Skin epidermis (tissue), 12 donors: ENCODE data around the gene SDF2L1.
"Not testable (repeated sequence)": the region's sequence is repeated elsewhere in the genome, so short reads cannot be mapped to it uniquely, and the experiment has no call there.

Experiments
- H3K27ac ChIP-seq, 21 experiments: fragments of 200-600 bp; sonication (generic) in 11 of 21; one replicate each; pipeline ENCODE4 v1.5.0; 2020; ENCODE audit warnings: mild to moderate bottlenecking in 3 of 21, inconsistent platforms in 2 of 21, moderate library complexity in 2 of 21
- H3K4me3 ChIP-seq, 7 experiments: fragments of 200-600 bp; sonication (generic) in 2 of 7; one replicate each; pipeline ENCODE4 v1.5.0; 2020; ENCODE audit warnings: inconsistent platforms in 2 of 7, mild to moderate bottlenecking in 2 of 7, moderate library complexity in 1 of 7

SDF2L1 gene

GRCh38 chr22:21682385-21683175 is 40.5 kb downstream of the SDF2L1 start:
- no peak overlapping the region for H3K27ac ChIP-seq

GRCh38 chr22:21683401-21683811 is 41.3 kb downstream of the SDF2L1 start:
- Histone ChIP-seq H3K4me3 (no peak overlapping the region), H3K27ac (no peak overlapping the region)

More at GRCh38 chr22:21682385-21683175, 40.5 kb downstream of the SDF2L1 start:
- H3K4me3 ChIP-seq = no peak overlapping the region

- Histone ChIP-seq H3K4me3 (no peak overlapping the region), H3K27ac (no peak overlapping the region)
Observed at GRCh38 chr22:21684492-21685163, 42.5 kb downstream of the SDF2L1 start.

GRCh38 chr22:21685164-21685513 is 43.0 kb downstream of the SDF2L1 start:
- Histone ChIP-seq H3K4me3 (no peak overlapping the region), H3K27ac (no peak overlapping the region)

- Histone ChIP-seq H3K4me3 (no peak overlapping the region), H3K27ac (no peak overlapping the region)
Observed at GRCh38 chr22:21686193-21686608, 44.1 kb downstream of the SDF2L1 start.

GRCh38 chr22:21686634-21687393 is 44.7 kb downstream of the SDF2L1 start:
- Histone ChIP-seq H3K27ac (no peak overlapping the region), H3K4me3 (no peak overlapping the region)

GRCh38 chr22:21687685-21688259 is 45.7 kb downstream of the SDF2L1 start:
- H3K27ac ChIP-seq = no peak overlapping the region
- H3K4me3 ChIP-seq = no peak overlapping the region

GRCh38 chr22:21688341-21688705 is 46.2 kb downstream of the SDF2L1 start:
- no peak overlapping the region for H3K27ac ChIP-seq
- H3K4me3 ChIP-seq = no peak overlapping the region

GRCh38 chr22:21688706-21689381 is 46.7 kb downstream of the SDF2L1 start:
- Histone ChIP-seq H3K27ac (no peak overlapping the region), H3K4me3 (no peak overlapping the region)

- no peak overlapping the region for H3K4me3 ChIP-seq
- peak overlapping the region in 1 of 21 experiments; percentile 55 for H3K27ac ChIP-seq
Observed at GRCh38 chr22:21690401-21690801, 48.3 kb downstream of the SDF2L1 start.

GRCh38 chr22:21691816-21692215 is 49.7 kb downstream of the SDF2L1 start:
- no peak overlapping the region for H3K4me3 ChIP-seq
- no peak overlapping the region for H3K27ac ChIP-seq

GRCh38 chr22:21692856-21693255 is 50.8 kb downstream of the SDF2L1 start:
- H3K27ac ChIP-seq = not testable (repeated sequence)

GRCh38 chr22:21693333-21693998 is 51.4 kb downstream of the SDF2L1 start:
- Histone ChIP-seq H3K4me3 (no peak overlapping the region), H3K27ac (no peak overlapping the region)

More at GRCh38 chr22:21692856-21693255, 50.8 kb downstream of the SDF2L1 start:
- not testable (repeated sequence) for H3K4me3 ChIP-seq
